ENCODE data around the gene PTPRG.

DNA sequence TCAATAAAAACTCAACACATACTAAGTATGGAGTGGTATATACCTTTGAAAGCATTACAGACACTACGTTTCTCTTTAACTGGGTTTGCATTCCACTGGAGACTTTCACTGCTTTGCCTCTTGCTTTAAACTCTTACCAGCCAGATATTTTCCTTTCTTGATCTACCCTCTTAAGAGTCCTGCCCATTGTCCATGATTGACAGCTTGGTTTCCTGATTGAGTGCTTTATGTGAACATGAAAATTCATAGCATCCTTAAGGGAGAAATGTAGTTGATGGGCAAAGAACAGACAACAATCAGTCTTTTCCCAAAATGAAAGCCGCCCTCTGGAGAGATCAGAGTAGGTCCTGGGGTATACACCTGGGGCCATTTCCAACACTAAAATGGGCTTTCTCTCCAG lies 78.6 kb downstream of the PTPRG start:
- TF ChIP-seq YY1 (IDR thresholded peaks at IDR 0.05; ENCODE audit: low read depth) = no peak
- TF ChIP-seq, protein P1, sequence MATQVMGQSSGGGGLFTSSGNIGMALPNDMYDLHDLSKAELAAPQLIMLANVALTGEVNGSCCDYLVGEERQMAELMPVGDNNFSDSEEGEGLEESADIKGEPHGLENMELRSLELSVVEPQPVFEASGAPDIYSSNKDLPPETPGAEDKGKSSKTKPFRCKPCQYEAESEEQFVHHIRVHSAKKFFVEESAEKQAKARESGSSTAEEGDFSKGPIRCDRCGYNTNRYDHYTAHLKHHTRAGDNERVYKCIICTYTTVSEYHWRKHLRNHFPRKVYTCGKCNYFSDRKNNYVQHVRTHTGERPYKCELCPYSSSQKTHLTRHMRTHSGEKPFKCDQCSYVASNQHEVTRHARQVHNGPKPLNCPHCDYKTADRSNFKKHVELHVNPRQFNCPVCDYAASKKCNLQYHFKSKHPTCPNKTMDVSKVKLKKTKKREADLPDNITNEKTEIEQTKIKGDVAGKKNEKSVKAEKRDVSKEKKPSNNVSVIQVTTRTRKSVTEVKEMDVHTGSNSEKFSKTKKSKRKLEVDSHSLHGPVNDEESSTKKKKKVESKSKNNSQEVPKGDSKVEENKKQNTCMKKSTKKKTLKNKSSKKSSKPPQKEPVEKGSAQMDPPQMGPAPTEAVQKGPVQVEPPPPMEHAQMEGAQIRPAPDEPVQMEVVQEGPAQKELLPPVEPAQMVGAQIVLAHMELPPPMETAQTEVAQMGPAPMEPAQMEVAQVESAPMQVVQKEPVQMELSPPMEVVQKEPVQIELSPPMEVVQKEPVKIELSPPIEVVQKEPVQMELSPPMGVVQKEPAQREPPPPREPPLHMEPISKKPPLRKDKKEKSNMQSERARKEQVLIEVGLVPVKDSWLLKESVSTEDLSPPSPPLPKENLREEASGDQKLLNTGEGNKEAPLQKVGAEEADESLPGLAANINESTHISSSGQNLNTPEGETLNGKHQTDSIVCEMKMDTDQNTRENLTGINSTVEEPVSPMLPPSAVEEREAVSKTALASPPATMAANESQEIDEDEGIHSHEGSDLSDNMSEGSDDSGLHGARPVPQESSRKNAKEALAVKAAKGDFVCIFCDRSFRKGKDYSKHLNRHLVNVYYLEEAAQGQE (IDR thresholded peaks at IDR 0.05; ENCODE audit: low read depth) = no peak
- no peak for TF ChIP-seq CEBPB (IDR thresholded peaks at IDR 0.05)
- TF ChIP-seq TAF1 (IDR thresholded peaks at IDR 0.05; ENCODE audit: low read depth) = no peak
- TF ChIP-seq, protein P2, sequence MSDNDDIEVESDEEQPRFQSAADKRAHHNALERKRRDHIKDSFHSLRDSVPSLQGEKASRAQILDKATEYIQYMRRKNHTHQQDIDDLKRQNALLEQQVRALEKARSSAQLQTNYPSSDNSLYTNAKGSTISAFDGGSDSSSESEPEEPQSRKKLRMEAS (IDR thresholded peaks at IDR 0.05) = no peak
- no peak for TF ChIP-seq RAD21 (IDR thresholded peaks at IDR 0.05; ENCODE audit: low read depth)
- no peak for TF ChIP-seq ZBTB7A (IDR thresholded peaks at IDR 0.05; ENCODE audit: low read depth)
- no peak for TF ChIP-seq NFIC (IDR thresholded peaks at IDR 0.05)
- TF ChIP-seq EP300 (IDR thresholded peaks at IDR 0.05; ENCODE audit: borderline replicate concordance) = no peak
- no peak for TF ChIP-seq TEAD4 (IDR thresholded peaks at IDR 0.05)
- no peak for TF ChIP-seq FOXM1 (IDR thresholded peaks at IDR 0.05; ENCODE audit: borderline replicate concordance, low read depth)
- TF ChIP-seq, protein P3, sequence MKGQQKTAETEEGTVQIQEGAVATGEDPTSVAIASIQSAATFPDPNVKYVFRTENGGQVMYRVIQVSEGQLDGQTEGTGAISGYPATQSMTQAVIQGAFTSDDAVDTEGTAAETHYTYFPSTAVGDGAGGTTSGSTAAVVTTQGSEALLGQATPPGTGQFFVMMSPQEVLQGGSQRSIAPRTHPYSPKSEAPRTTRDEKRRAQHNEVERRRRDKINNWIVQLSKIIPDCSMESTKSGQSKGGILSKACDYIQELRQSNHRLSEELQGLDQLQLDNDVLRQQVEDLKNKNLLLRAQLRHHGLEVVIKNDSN (IDR thresholded peaks at IDR 0.05) = no peak
- TF ChIP-seq TCF12 (IDR thresholded peaks at IDR 0.05; ENCODE audit: low read depth) = no peak
- no peak for TF ChIP-seq CREB1 (IDR thresholded peaks at IDR 0.05; ENCODE audit: low read depth)
